ENCODE results near the gene KANK3. TPM values are rescaled to one million over a fixed set of nuclear protein-coding genes. Genes with fewer than 3 reads are reported as not detected.

KANK3 gene
- total RNA-seq, 3 donors from 2014 or later = 2.0 to 10.1 (median 3.3) TPM

DNA sequence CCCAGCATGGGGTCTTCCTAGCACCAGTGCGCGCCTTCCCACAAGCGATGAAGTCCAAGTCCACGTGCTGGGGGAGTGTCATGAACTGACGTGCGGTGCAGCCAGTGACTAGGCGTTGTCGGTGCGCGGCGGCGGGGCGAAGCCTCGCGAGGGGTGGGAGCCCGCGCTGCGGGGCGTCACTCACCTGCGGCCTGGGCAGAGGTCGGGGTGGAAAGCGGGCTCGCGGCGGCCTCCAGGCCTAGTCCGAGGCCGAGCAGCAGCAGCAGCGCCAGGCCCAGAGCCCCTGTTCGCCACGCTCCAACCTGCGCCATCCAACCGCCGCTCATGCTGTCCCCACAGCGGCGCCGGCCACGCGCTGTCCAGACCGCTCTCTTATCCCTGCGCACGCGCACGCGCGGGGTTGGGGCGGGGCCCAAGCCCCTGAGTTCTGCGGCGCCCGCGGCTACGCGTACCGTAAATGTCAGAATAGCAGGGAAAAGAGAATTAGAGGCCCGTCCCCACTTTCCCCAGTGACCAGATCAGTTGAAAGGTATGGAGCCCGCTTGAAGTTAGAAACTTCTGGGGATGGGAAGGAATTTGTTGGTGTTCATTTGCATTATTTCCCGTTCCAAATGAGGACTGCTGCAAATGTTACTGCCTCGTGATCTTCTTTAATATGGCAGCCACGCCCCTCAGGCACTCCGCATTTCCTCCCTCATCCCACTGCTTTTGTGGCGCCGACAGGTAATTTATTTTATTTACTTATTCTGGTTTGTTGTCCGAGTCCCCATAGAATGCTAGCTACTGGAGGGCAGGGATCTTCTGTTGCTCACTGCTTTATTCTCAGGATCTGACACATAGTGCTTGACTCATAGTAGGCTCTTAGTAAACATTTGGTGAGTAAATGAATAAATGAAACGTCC lies 34.8 kb downstream of the KANK3 start, which contains the start of gene CD320:
TSS of gene CD320 (minus strand) at position 394 of the 902 bp plus-strand sequence. CDS start at position 326, 68 bp downstream.
- Histone ChIP-seq H3K36me3 (ENCODE audit: low read depth) (no peaks in the 10 kb centered on the region), H3K9me3 (no peaks in the 10 kb centered on the region), H3K4me3 (peak within 1 kb of the TSS; percentile 27), H3K4me1 (ENCODE audit: low read depth) (peaks cover 32% of the 10 kb centered on the region)
- TF ChIP-seq, protein P1, sequence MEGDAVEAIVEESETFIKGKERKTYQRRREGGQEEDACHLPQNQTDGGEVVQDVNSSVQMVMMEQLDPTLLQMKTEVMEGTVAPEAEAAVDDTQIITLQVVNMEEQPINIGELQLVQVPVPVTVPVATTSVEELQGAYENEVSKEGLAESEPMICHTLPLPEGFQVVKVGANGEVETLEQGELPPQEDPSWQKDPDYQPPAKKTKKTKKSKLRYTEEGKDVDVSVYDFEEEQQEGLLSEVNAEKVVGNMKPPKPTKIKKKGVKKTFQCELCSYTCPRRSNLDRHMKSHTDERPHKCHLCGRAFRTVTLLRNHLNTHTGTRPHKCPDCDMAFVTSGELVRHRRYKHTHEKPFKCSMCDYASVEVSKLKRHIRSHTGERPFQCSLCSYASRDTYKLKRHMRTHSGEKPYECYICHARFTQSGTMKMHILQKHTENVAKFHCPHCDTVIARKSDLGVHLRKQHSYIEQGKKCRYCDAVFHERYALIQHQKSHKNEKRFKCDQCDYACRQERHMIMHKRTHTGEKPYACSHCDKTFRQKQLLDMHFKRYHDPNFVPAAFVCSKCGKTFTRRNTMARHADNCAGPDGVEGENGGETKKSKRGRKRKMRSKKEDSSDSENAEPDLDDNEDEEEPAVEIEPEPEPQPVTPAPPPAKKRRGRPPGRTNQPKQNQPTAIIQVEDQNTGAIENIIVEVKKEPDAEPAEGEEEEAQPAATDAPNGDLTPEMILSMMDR (IDR thresholded peaks at IDR 0.05) = no peak
- ATAC-seq (peak; percentile 88), DNase-seq (peak; percentile 92 to 94 (median 94))
- intact Hi-C loops (cut with DNase I, micrococcal nuclease) = no loop called here

DNA sequence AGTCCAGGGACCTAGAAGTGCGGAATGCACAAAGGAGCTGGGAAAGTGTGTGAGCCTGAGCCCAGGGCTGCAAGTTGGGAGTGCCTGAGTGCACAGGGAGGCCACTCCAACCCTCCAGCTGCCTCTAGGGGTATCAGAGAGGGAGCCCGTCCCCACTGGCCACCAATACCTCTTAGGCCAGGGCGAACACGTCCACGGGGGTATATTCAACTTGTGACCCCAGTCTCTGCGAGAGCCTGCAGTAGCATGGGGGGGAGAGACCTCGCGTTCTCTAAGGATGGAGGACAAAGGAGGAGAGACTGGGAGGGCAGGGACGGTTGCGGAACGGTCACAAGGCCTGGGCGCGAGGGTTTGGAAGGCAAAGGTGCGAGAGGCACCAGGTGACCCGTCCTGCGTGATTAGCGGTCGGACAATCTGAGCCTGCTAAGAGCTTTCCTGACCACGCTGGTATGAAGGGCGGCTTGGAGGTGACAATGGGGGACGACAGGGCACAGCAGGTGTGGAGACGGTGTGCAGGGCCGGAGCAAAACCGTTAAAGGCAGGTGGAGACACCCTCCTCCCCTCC lies 35.6 kb downstream of the KANK3 start:
- H3K9me3 ChIP-seq = no peaks in the 10 kb centered on the region
- no peaks in the 10 kb centered on the region for H3K36me3 ChIP-seq (ENCODE audit: low read depth)
- DNase-seq (peak in 2 of 3 donors; percentile 25 to 56), ATAC-seq (peak; percentile 26)
- peaks cover 32% of the 10 kb centered on the region for H3K4me1 ChIP-seq (ENCODE audit: low read depth)
- intact Hi-C loops (cut with DNase I, micrococcal nuclease) = no loop called here
- TF ChIP-seq, protein P1 (IDR thresholded peaks at IDR 0.05) = no peak
- H3K4me3 ChIP-seq = peak overlapping the region; percentile 27

DNA sequence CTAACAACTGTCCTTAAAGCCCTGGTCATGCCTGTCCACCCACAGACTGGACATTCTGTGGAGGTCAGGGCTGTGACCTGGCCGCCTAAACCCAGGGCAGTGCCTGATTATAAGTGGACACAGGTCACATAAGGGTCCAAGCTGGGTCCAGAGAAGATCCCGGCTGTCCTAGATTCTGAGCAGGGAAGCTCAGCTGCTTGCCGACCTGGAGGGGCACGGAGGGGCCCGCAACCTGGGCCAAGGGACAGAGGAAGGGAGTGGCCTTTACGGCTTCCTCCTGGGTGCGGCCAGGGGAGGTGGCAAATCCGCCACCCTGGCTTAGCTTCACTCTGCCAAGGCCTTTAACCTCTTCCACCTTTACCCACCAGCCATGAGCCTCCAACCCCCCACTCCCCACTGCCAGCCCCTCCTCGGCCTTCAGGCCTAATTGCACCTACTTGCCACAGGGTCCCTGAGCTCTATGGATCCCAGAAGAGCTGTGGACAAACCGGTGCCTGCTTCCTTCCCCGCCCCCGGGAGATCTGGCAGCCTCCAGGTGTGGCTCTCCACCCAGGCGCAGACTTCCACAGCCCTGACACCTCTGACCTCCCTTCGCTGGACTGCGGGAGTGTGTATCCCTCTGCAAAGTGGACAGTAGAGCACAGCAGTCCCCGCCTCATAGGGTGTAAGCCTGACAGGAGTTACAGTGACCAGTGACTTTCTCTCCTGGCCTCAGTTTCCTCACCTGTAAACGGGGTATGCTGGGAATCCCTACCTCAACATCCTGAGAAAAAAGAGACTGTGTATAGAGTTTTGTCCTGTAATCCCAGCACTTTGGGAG lies 36.6 kb downstream of the KANK3 start:
- peaks cover 27% of the 10 kb centered on the region for H3K4me1 ChIP-seq (ENCODE audit: low read depth)
- H3K4me3 ChIP-seq = no peak overlapping the region
- ATAC-seq (peak; percentile 63), DNase-seq (peak; percentile 56 to 71 (median 69))
- intact Hi-C loops (cut with DNase I, micrococcal nuclease) = no loop called here
- H3K9me3 ChIP-seq = no peaks in the 10 kb centered on the region
- TF ChIP-seq, protein P1 (IDR thresholded peaks at IDR 0.05) = no peak
- H3K36me3 ChIP-seq (ENCODE audit: low read depth) = no peaks in the 10 kb centered on the region

DNA sequence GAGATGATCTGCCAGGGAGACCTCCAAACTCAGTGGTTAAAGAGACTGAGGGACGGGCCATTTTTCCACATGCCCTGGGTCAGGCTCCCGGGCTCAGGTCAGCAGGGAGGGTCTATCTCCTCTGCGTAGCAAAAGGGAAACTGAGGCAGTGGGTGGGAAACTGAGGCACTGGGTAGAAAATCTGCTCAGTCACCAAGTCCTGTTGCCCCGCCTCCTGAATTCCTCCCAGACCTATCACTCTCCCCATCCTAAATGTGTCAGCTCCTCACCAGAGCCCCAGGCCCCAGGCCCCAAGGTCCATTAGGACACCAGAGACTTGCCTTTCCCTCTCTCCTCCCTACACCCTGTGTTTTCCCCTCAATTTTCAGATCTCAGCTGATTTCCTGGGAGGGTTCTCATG lies 37.3 kb downstream of the KANK3 start:
- H3K9me3 ChIP-seq = no peaks in the 10 kb centered on the region
- H3K4me3 ChIP-seq = no peak overlapping the region
- ATAC-seq = no peak
- H3K4me1 ChIP-seq (ENCODE audit: low read depth) = peaks cover 27% of the 10 kb centered on the region
- peak in 2 of 3 donors; percentile 15 to 38 for DNase-seq
- TF ChIP-seq, protein P1 (IDR thresholded peaks at IDR 0.05) = no peak
- intact Hi-C loops (cut with DNase I, micrococcal nuclease) = no loop called here
- H3K36me3 ChIP-seq (ENCODE audit: low read depth) = no peaks in the 10 kb centered on the region

DNA sequence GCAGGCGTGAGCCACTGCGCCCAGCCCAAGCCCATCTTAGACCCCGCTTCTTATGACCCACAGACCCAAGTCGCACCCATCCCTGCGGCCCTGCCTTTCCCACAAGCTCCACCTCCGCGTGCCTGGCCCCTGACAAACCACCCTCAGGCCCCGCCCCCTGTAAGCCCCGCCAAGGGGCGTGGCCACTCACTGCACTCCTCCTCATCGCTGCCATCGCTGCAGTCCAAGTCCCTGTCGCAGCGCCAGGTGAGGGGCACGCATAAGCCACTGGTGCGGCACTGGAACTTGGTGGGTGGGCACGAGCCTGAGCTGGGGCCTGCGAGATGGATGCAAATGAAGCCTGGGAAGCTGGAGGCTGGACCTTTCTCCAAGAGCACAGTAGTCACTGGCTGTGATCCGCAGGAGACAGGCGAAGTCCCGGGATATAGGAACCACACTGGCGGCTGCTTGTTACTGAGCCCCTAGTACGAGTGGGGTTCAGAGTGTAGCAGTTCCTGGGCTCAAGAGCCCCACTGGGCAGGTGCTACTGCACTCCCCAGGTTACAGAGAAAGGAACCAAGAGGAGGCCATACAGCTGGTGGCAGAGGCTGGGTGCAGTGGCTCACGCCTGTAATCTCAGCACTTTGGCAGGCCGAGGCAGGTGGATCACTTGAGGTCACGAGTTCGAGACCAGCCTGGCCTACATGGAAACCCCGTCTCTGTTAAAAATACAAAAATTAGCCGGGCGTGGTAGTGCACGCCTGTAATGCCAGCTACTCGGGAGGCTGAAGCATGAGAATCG lies 38.0 kb downstream of the KANK3 start:
- intact Hi-C loops (cut with DNase I, micrococcal nuclease) = no loop called here
- DNase-seq = peak; percentile 23 to 56 (median 51)

More for the DNA sequence above, 38.0 kb downstream of the KANK3 start:
- H3K9me3 ChIP-seq = no peaks in the 10 kb centered on the region
- TF ChIP-seq, protein P1 (IDR thresholded peaks at IDR 0.05) = no peak
- no peak for ATAC-seq
- H3K36me3 ChIP-seq (ENCODE audit: low read depth) = no peaks in the 10 kb centered on the region
- H3K4me3 ChIP-seq = no peak overlapping the region
- peaks cover 27% of the 10 kb centered on the region for H3K4me1 ChIP-seq (ENCODE audit: low read depth)

Data from mucosa of descending colon (tissue), 3 donors.